H1 (cell line): Measurements from ENCODE around the gene KCNT1. TPM values are rescaled to one million over a fixed set of nuclear protein-coding genes. Genes with fewer than 3 reads are reported as not detected.

Source experiments
- CBX8 ChIP-seq: fragments of 300-800, 300-1000 bp; sonication (generic); IDR thresholded peaks from 2 replicates; pipeline ENCODE4 v1.7.1; 2016; ENCODE audit warnings: low read depth, low read length, borderline replicate concordance
- CREB1 ChIP-seq: IDR thresholded peaks from 2 replicates; pipeline ENCODE4 v1.6.1; 2012; ENCODE audit warnings: inconsistent platforms
- CTCF ChIP-seq, 3 experiments: IDR thresholded peaks; 1 replicate in 2 of 3; 2 replicates in 1 of 3; pipeline versions ENCODE4 v1.5.1 to v1.6.1; 2011; ENCODE audit warnings: low read length in 3 of 3, mild to moderate bottlenecking in 3 of 3, inconsistent platforms in 2 of 3, low read depth in 1 of 3, moderate library complexity in 1 of 3; ENCODE audit not compliant: insufficient read depth in 1 of 3; ENCODE audit errors: control extremely low read depth in 1 of 3
- polyA plus RNA-seq, 7 experiments: library from polyadenylated mRNA; depleted of rRNA in 3 of 7; stranded (reverse) in 5 of 7; unstranded in 2 of 7; fragments of >200 nt in 5 of 7; fragments of 200-250 nt in 2 of 7; gene quantifications; 1 replicate in 5 of 7; 2 replicates in 1 of 7; 4 replicates in 1 of 7; pipeline versions ENCODE4 v1.2.1 to v1.2.3, GENCODE V29; 2011 to 2013; ENCODE audit warnings: missing spikeins in 2 of 7, mixed read lengths in 2 of 7
- total RNA-seq: library from RNA; stranded (reverse); fragmentation: NEBNext Ultra II Directional; extraction: Animal tissue kit (Norgen Biotek cat#: 25700); gene quantifications from 2 replicates; pipeline ENCODE4 v1.2.1, GENCODE V29; 2021

KCNT1 gene
- total and polyA plus RNA-seq, 2 of the 8 experiments (the other 6 are each of a cell fraction or from before 2014, with no cell fraction given) = 0.13 to 0.20 TPM

GRCh38 chr9:135660407-135660806, 41.6 kb upstream of the KCNT1 start (continued):
- TF ChIP-seq CBX8 = no peak
- TF ChIP-seq CREB1 = no peak
- TF ChIP-seq CTCF (IDR thresholded peaks at IDR 0.05; ENCODE audit: control extremely low read depth in 1 of 3, insufficient read depth in 1 of 3, low read depth in 1 of 3, low read length in 3 of 3) = no peak
- TF ChIP-seq, all 59 proteins: peak for 0
